Cardiac fibroblast (primary cell): ENCODE data around the gene CCT7.
"Not testable (repeated sequence)": the region's sequence is repeated elsewhere in the genome, so short reads cannot be mapped to it uniquely, and the experiment has no call there.

Source experiments
- DNase-seq, 2 donors: peaks; one replicate each; pipeline versions ENCODE4 v3.0.0 to v3.0.0-alpha.2; 2010; ENCODE audit warnings: low read depth in 2 of 2
- H3K4me3 ChIP-seq, 2 donors: replicated peaks in 1 of 2; 1 replicate in 1 of 2; 2 replicates in 1 of 2; pipeline ENCODE4 v1.5.1; 2011; ENCODE audit warnings: low read depth in 2 of 2, low read length in 2 of 2, mild to moderate bottlenecking in 2 of 2, moderate library complexity in 1 of 2
- CTCF ChIP-seq: IDR thresholded peaks from one replicate; pipeline ENCODE4 v1.5.1; 2011; ENCODE audit warnings: low read depth, mild to moderate bottlenecking, low read length, inconsistent platforms

The CCT7 gene

GRCh38 chr2:73262108-73262651 lies 28.1 kb downstream of the CCT7 start:
- no peak for DNase-seq
- no peak overlapping the region for H3K4me3 ChIP-seq
- TF ChIP-seq CTCF, result no peak

- not testable (repeated sequence) for DNase-seq, H3K4me3 ChIP-seq
Measured at GRCh38 chr2:73262691-73263429, 28.8 kb downstream of the CCT7 start.

- no peak for TF ChIP-seq CTCF
- no peak for DNase-seq
- H3K4me3 ChIP-seq, result no peak overlapping the region
Measured at GRCh38 chr2:73263540-73264331, 29.6 kb downstream of the CCT7 start.

- TF ChIP-seq CTCF, result no peak
- H3K4me3 ChIP-seq, result no peak overlapping the region
- no peak for DNase-seq
Measured at GRCh38 chr2:73264332-73264606, 30.2 kb downstream of the CCT7 start.

GRCh38 chr2:73264783-73265182 lies 30.7 kb downstream of the CCT7 start:
- DNase-seq, result no peak
- TF ChIP-seq CTCF, result no peak
- H3K4me3 ChIP-seq, result no peak overlapping the region

- TF ChIP-seq CTCF, result no peak
- no peak for DNase-seq
Measured at GRCh38 chr2:73265298-73266060, 31.4 kb downstream of the CCT7 start.

More at GRCh38 chr2:73265298-73266060, 31.4 kb downstream of the CCT7 start:
- no peak overlapping the region for H3K4me3 ChIP-seq
